ENCODE measurements around the gene ELF5. TPM values are rescaled to one million over a fixed set of nuclear protein-coding genes. Genes with fewer than 3 reads are reported as not detected.

Gene ELF5
- total RNA-seq = not detected in 2 replicates
- polyA plus RNA-seq = not detected in 2 replicates
- polyA plus RNA-seq (2011; cell fraction: cytosol; rRNA removed) = not detected in 2 replicates
- not detected in 2 replicates for polyA plus RNA-seq (2011; cell fraction: nucleus; rRNA removed)
- polyA plus RNA-seq (2012) = not detected in 2 replicates
- polyA minus RNA-seq = not detected in 2 replicates
- polyA minus RNA-seq (2011; cell fraction: cytosol; rRNA and poly(A)+ RNA removed) = not detected
- not detected in 2 replicates for polyA minus RNA-seq (2011; cell fraction: nucleus; rRNA and poly(A)+ RNA removed)
- not detected for Bru-seq, nascent RNA
- BruChase-seq, experiment 1, labeled RNA remaining after a 6-hour chase = not detected
- BruChase-seq, experiment 2, labeled RNA remaining after a 2-hour chase = not detected
- long read RNA-seq = 0 reads

GRCh38 chr11:34513682-34514449, at the start of gene ELF5:
Gene ELF5 (minus strand): TSS chr11:34513794. CDS start chr11:34505749, 8,045 bp downstream.
- H3K4me2 ChIP-seq (ENCODE audit: insufficient read depth, low read length) = no peak within 1 kb of the TSS
- DNase-seq (ENCODE audit: low read depth, low spot score) (no peak), FAIRE-seq (no peak)
- H4K20me1 ChIP-seq (replicated peaks; ENCODE audit: control insufficient read depth, extremely low read depth, insufficient read depth, low read length) = no peaks in the 10 kb centered on the region
- BruUV-seq (replicated peaks) = no TSS peak
- H2AFZ ChIP-seq (ENCODE audit: low read depth, low read length) = no peak within 1 kb of the TSS
- intact Hi-C loops (cut with micrococcal nuclease) = loop anchor here (1.0 kb wide), 2 partner anchors 377 to 878 kb away; no protein-coding TSS in a partner anchor
- no peaks in the 10 kb centered on the region for H3K9me1 ChIP-seq (replicated peaks; ENCODE audit: control insufficient read depth, extremely low read depth, insufficient read depth, low read length)
- CTCF ChIA-PET = interaction anchor here (0.8 to 5.5 kb wide), 13 partner anchors 11 to 971 kb away, joined by 3 to 32 read pairs (median 5); no protein-coding TSS in a partner anchor
- no peak for TF ChIP-seq EZH2 (IDR thresholded peaks at IDR 0.05; ENCODE audit: borderline replicate concordance, low read depth, low read length, severe bottlenecking)
- no peak for TF ChIP-seq MYC (IDR thresholded peaks at IDR 0.05; ENCODE audit: low read depth, low read length)
- TF ChIP-seq, protein P1, sequence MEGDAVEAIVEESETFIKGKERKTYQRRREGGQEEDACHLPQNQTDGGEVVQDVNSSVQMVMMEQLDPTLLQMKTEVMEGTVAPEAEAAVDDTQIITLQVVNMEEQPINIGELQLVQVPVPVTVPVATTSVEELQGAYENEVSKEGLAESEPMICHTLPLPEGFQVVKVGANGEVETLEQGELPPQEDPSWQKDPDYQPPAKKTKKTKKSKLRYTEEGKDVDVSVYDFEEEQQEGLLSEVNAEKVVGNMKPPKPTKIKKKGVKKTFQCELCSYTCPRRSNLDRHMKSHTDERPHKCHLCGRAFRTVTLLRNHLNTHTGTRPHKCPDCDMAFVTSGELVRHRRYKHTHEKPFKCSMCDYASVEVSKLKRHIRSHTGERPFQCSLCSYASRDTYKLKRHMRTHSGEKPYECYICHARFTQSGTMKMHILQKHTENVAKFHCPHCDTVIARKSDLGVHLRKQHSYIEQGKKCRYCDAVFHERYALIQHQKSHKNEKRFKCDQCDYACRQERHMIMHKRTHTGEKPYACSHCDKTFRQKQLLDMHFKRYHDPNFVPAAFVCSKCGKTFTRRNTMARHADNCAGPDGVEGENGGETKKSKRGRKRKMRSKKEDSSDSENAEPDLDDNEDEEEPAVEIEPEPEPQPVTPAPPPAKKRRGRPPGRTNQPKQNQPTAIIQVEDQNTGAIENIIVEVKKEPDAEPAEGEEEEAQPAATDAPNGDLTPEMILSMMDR (IDR thresholded peaks at IDR 0.05; ENCODE audit: extremely low read depth in 1 of 2, insufficient read depth in 1 of 2, low read depth in 1 of 2, low read length in 2 of 2) = no peak
- no peak for TF ChIP-seq GATA2 (IDR thresholded peaks at IDR 0.05; ENCODE audit: insufficient read depth, insufficient read length, low read depth, low read length)
- TF ChIP-seq JUN (IDR thresholded peaks at IDR 0.05; ENCODE audit: borderline replicate concordance, insufficient read depth, insufficient read length, low read depth) = no peak
- TF ChIP-seq POLR2A (IDR thresholded peaks at IDR 0.05; ENCODE audit: low read depth, low read length) = no peak
- no peak for TF ChIP-seq FOS (IDR thresholded peaks at IDR 0.05; ENCODE audit: borderline replicate concordance, insufficient read depth, low read length)
- TF ChIP-seq, protein P2, sequence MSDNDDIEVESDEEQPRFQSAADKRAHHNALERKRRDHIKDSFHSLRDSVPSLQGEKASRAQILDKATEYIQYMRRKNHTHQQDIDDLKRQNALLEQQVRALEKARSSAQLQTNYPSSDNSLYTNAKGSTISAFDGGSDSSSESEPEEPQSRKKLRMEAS (IDR thresholded peaks at IDR 0.05; ENCODE audit: insufficient read depth, insufficient read length) = no peak
- TF ChIP-seq POLR2AphosphoS5 (IDR thresholded peaks at IDR 0.05; ENCODE audit: insufficient read depth, low read depth, low read length) = no peak
- H3K79me2 ChIP-seq (ENCODE audit: control insufficient read depth, insufficient read depth, low read length) = no peaks in the 10 kb centered on the region
- H3K4me1 ChIP-seq (ENCODE audit: control insufficient read depth, extremely low read depth, insufficient read depth, low read length) = no peaks in the 10 kb centered on the region
- POLR2A ChIA-PET = no interaction called here
- no peaks in the 10 kb centered on the region for H3K9me3 ChIP-seq (replicated peaks; ENCODE audit: control insufficient read depth, insufficient read depth, low read length)
- H3K27me3 ChIP-seq (ENCODE audit: control insufficient read depth in 2 of 2, insufficient read depth in 2 of 2, low read length in 2 of 2) = no peaks in the 10 kb centered on the region
- no peaks in the 10 kb centered on the region for H3K36me3 ChIP-seq (ENCODE audit: control insufficient read depth in 2 of 2, extremely low read depth in 1 of 2, insufficient read depth in 2 of 2, low read length in 2 of 2)
- no peak within 1 kb of the TSS for H3K27ac ChIP-seq (ENCODE audit: insufficient read depth, low read depth, low read length)
- no peak within 1 kb of the TSS for H3K9ac ChIP-seq (replicated peaks; ENCODE audit: extremely low read depth, insufficient read depth, low read length)
- dilution Hi-C loops (cut with MboI; ENCODE audit: extremely low pct_ligation_motif_present, low sequenced_read_pairs) = no loop called here
- no peak within 1 kb of the TSS for H3K4me3 ChIP-seq (replicated peaks in 1 of 3; ENCODE audit: insufficient read depth in 1 of 3, low read depth in 1 of 3, low read length in 3 of 3)

Measured in endothelial cell of umbilical vein (primary cell).